Fibroblast of skin of scalp (primary cell): ENCODE data around the gene KRTAP4-7. TPM values are rescaled to one million over a fixed set of nuclear protein-coding genes. Genes with fewer than 3 reads are reported as not detected.
A peak's percentile ranks its signal among the peaks of the same experiment; 100 is the strongest.
"Not testable (repeated sequence)": the region's sequence is repeated elsewhere in the genome, so short reads cannot be mapped to it uniquely, and the experiment has no call there.

ENCODE experiments used
- DNase-seq: peaks from one replicate; pipeline ENCODE4 v3.0.0-alpha.2; 2013
- polyA plus RNA-seq, 2 experiments: library from polyadenylated mRNA; unstranded; fragments of 120-200 nt; gene quantifications; one replicate each; pipeline ENCODE4 v1.2.1, GENCODE V29; 2013; ENCODE audit not compliant: insufficient read length in 2 of 2

The KRTAP4-7 gene
- not detected for polyA plus RNA-seq (2013, experiment 1 of 2; ENCODE audit: insufficient read length)
- not detected for polyA plus RNA-seq (2013, experiment 2 of 2; ENCODE audit: insufficient read length)

DNA sequence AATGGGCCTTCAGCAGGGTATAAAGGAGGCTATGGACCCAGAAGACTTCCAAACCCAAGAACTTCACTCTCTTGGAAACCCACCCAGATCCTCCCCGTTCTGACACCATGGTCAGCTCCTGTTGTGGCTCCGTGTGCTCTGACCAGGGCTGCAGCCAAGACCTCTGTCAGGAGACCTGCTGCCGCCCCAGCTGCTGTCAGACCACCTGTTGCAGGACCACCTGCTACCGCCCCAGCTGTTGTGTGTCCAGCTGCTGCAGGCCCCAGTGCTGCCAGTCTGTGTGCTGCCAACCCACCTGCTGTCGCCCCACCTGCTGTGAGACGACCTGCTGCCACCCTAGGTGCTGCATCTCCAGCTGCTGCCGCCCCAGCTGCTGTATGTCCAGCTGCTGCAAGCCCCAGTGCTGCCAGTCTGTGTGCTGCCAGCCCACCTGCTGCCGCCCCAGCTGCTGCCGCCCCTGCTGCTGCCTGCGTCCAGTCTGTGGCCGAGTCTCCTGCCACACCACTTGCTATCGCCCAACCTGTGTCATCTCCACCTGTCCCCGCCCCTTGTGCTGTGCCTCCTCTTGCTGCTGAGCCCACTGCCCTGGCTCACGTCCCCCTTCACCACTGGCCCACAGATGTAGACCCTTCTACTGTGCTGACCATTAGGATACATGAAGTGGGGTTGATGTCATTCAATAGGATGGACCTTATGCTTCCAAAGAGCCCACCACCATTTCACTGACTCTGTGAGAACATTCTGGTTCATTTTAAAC is at the start of gene KRTAP4-7:
Gene KRTAP4-7, plus strand, starts transcription at position 51 of the 757 bp plus-strand sequence. Its CDS starts 57 bp downstream, at position 108.
- DNase-seq = not testable (repeated sequence)

DNA sequence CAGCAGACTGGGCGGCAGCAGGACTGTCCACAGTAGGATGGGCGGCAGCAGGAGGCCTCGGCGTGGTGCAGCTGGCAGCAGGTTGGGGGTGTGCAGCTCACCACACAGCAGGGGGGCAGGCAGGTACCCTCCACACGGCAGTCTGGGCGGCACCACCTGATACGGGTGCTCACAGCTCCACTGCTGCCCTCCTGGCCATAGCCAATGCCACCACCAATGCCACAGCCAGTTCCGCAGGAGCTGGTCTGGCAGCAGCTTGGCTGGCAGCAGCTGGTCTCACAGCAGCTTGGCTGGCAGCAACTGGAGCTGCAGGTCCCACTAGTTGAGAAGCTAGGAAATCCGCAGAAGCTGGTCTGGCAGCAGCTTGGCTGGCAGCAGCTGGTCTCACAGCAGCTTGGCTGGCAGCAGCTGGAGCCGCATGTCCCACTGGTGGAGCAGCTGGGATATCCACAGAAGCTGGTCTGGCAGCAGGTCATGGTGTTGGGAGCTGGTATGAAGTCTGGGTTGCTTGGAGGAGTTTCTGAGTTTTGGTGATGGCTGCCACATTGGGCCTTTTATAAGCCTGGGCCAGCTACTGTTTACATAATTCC is 49.5 kb upstream of the KRTAP4-7 start, which contains the start of gene KRTAP1-3:
Gene KRTAP1-3, minus strand, starts transcription at position 529 of the 590 bp plus-strand sequence. Its CDS starts 53 bp downstream, at position 476.
- not testable (repeated sequence) for DNase-seq

- DNase-seq = no peak
These were observed 46.0 kb upstream of the KRTAP4-7 start for GRCh38 chr17:41037853-41038350.

DNA sequence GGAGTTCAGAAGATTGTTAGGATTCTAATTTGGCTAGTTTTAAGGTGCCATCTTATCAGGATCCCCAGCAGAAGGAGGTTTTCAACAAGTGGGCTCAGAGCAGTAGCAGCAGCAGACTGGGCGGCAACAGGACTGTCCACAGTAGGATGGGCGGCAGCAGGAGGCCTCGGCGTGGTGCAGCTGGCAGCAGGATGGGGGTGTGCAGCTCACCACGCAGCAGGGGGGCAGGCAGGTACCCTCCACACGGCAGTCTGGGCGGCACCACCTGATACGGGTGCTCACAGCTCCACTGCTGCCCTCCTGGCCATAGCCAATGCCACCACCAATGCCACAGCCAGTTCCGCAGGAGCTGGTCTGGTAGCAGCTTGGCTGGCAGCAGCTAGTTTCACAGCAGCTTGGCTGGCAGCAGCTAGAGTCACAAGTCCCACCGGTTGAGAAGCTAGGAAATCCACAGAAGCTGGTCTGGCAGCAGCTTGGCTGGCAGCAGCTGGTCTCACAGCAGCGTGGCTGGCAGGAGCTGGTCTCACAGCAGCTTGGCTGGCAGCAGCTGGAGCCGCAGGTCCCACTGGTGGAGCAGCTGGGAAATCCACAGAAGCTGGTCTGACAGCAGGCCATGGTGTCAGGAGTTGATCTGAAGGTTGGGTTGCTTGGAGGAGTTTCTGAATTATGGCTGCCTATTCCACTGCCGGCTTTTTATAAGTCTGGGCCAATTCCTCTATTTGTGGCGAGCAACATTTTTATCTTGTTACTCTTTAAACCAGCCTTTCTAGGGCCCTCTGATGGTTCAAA is 43.0 kb upstream of the KRTAP4-7 start, which contains the start of gene KRTAP1-1:
Gene KRTAP1-1, minus strand, starts transcription at position 668 of the 789 bp plus-strand sequence. Its CDS starts 53 bp downstream, at position 615.
- peak; percentile 49 for DNase-seq

DNA sequence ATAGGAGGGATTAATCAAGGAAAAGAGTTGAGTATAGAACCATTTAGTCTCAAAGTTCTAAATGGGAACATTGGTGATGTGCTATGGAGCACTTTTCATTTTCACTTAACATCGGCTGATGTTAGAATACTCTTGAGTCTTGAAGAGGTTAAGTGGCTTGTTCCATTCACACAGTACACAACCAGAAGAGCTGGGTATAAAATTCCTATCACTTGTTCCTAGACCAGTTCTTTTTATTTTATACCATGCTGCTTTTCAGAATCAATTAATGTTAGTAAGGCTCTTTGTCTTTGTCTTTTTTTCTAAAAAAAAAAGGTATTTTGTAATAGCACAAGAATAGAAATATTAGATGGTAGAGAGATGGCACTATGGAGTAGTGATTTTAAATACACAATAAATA is 41.0 kb upstream of the KRTAP4-7 start:
- DNase-seq = no peak

DNA sequence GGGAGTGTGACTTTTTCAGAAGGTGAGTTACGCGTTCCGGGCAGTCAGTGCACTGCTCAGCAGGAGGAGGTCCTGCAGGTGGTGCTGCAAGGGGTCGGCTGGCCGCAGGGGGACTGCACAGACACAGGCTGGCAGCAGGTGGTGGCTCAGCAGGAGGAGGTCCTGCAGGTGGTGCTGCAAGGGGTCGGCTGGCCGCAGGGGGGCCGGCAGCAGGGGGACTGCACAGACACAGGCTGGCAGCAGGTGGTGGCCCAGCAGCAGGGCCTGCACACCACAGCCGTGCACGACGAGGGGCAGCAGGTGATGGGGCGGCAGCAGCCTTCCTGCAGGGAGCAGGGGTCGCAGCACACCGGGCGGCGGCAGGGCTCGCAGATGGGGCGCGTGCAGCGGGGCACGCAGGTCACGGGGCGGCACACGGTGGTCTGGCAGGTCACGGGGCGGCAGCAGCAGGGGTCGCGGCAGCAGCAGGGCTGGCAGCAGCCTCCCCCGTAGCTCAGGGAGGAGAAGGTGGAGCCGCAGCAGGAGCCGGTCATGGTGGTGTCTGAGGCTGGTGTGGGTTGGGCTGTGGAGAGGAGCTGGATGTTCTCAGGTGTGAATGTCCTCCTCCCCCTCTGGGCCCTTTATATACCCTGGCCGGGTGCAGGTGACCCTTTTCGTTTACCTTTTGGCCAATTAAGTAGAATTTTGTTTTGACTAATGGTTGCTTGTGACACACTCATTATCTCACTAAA is 37.0 kb upstream of the KRTAP4-7 start, which contains the start of gene KRTAP2-1:
Gene KRTAP2-1, minus strand, starts transcription at position 582 of the 731 bp plus-strand sequence. Its CDS starts 49 bp downstream, at position 533.
- DNase-seq = not testable (repeated sequence)

DNA sequence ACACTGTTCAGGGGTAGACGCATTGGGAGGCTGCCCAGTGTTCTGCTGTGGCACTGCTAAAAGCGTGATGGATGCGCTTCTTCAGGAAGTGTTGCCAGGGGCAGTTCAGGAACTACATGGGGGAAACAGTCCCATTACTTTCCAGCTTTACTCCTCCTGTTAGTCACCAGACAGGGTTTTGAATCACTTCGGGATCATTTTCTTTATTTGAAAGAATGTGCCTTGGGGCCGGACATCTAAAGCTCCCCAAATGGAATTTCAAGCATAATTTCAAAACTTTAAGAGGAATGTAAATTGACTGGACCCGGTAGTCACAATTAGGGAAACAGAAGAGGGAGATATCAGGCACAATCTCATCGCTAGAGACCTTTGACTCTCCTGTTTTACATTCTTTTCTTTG is 35.5 kb upstream of the KRTAP4-7 start:
- DNase-seq = peak; percentile 84

GRCh38 chr17:41049110-41049509 is 34.8 kb upstream of the KRTAP4-7 start:
- DNase-seq = peak; percentile 75

- DNase-seq = peak; percentile 63
These were observed 31.4 kb upstream of the KRTAP4-7 start for GRCh38 chr17:41052566-41052965.

DNA sequence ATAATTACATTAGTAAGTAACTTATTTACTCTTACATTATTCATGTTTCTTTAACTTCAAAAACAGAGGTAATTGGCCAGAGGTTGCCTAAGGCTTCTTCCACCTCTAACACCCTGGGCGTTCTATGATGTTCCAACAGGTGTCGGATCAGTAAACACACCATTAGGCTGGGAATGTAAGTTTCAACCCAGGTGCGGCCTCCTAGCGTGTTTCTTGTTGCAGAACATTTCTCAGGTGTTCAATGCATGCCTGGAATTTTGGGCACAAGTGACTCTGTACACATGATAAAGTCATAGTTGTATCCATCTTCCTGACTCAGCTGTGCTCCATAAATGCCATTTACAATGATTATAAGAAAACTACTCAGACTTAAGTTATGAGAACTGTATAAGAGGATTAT is 29.9 kb upstream of the KRTAP4-7 start:
- DNase-seq = no peak

GRCh38 chr17:41054556-41054955 is 29.4 kb upstream of the KRTAP4-7 start:
- DNase-seq = not testable (repeated sequence)

GRCh38 chr17:41055130-41055529 is 28.8 kb upstream of the KRTAP4-7 start, which contains the start of gene KRTAP2-2:
Gene KRTAP2-2, minus strand, starts transcription at chr17:41055230. Its CDS starts 19 bp downstream, at chr17:41055211.
- DNase-seq = not testable (repeated sequence)

GRCh38 chr17:41057547-41057946 is 26.4 kb upstream of the KRTAP4-7 start:
- DNase-seq = no peak

DNA sequence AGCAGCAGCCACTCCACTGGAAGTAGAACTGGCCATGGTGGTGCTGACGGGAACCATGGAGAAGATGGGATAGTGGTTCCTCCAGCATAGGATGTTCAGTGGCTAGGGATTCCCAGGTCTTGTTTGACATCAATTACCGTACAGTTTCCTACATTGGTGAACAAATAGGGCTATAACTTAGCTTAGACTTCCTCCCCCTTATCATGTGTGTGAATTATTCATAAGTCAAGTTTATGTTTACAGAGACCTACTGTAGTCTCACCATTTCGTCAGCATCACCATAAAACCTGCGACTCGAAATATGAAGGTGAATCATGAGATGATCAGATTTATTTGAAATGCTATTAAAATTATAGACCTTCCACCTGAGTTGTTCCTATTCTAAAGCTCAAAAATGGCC is 25.2 kb upstream of the KRTAP4-7 start:
- DNase-seq = no peak

- DNase-seq = peak; percentile 95
These were observed 24.5 kb upstream of the KRTAP4-7 start for GRCh38 chr17:41059276-41060051.

- peak; percentile 98 for DNase-seq
These were observed 23.8 kb upstream of the KRTAP4-7 start, which contains the start of gene KRTAP2-3 for GRCh38 chr17:41060052-41060604. Gene KRTAP2-3, minus strand, starts transcription at chr17:41060114. Its CDS starts 64 bp downstream, at chr17:41060050.

DNA sequence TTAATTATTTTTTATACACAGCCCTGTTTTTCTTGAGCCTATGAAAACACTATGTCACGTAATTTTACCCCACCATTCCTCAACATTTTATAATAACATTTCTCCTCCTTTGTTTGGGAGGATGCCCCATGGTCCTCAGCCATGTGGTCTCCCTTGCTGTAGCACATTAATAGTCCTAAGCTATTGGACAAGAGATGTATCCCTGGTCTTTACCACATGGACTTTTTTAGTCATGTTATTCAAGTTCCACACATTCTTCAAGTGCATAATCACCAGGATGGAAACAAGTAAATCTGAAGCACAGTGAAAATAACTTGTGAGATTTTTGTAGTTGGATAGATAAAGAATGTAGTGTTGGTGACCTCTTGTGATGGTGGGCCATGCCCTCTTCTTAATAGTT is 22.0 kb upstream of the KRTAP4-7 start:
- peak; percentile 99 for DNase-seq

DNA sequence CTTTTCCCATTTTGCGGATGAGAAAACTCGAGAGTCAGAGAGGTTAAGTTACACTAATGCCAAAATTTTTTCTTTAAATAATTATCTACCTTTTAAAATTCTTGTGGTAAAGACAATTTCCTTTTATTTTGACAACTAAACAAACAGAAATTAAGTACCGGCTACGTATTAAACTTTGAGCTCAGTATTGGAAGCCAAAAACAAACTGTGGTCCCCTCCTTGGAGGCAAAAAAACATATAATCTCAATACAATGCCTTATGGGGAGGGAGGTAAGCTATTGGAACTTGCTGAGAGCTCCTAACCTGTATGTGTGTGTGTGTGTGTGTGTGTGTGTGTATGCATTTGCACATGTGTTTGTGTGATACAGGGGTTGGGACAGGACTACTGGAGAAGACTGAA is 20.5 kb upstream of the KRTAP4-7 start:
- DNase-seq = no peak

DNA sequence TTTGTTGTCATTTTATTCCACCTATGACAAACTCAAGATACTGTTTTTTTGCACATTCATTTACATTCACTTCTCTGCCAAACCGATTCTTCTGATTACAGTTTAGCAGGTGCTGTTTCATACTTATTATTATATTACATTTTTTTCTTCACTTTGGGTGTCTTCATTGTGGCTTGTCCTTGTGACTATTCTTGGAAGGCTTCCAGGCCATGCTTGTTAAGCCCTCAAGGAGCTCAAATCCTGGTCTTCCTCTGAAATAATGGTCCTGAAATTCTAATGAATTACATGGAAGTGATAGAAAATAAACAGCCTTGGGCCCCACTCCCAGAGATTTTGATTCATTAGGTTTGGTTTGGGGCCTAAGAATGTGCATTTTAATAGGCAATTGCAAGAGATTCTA is 19.6 kb upstream of the KRTAP4-7 start:
- no peak for DNase-seq

- not testable (repeated sequence) for DNase-seq
These were observed 18.8 kb upstream of the KRTAP4-7 start for GRCh38 chr17:41065016-41065689.
